ENCODE results near the gene RPS14.
"Not testable (repeated sequence)": the region's sequence is repeated elsewhere in the genome, so short reads cannot be mapped to it uniquely, and the experiment has no call there.

The RPS14 gene

GRCh38 chr5:150422075-150422474, 27.5 kb downstream of the RPS14 start:
- no peak overlapping the region for H3K4me3 ChIP-seq (ENCODE audit: low read depth, low read length)
- TF ChIP-seq POLR2A (IDR thresholded peaks at IDR 0.05; ENCODE audit: extremely low read depth, insufficient read length) (no peak), CTCF (IDR thresholded peaks at IDR 0.05; ENCODE audit: low read depth, low read length) (no peak), MYC (IDR thresholded peaks at IDR 0.05; ENCODE audit: low read depth, low read length) (no peak), MAX (IDR thresholded peaks at IDR 0.05; ENCODE audit: low read depth, low read length) (no peak)
- no peak for DNase-seq (ENCODE audit: low read depth)

- H3K4me3 ChIP-seq (ENCODE audit: low read depth, low read length), result no peak overlapping the region
- no peak for DNase-seq (ENCODE audit: low read depth)
- TF ChIP-seq MAX (IDR thresholded peaks at IDR 0.05; ENCODE audit: low read depth, low read length) (no peak), CTCF (IDR thresholded peaks at IDR 0.05; ENCODE audit: low read depth, low read length) (no peak), MYC (IDR thresholded peaks at IDR 0.05; ENCODE audit: low read depth, low read length) (no peak), POLR2A (IDR thresholded peaks at IDR 0.05; ENCODE audit: extremely low read depth, insufficient read length) (no peak)
Observed at GRCh38 chr5:150419630-150420270, 29.8 kb downstream of the RPS14 start.

- not testable (repeated sequence) for H3K4me3 ChIP-seq (ENCODE audit: low read depth, low read length); DNase-seq (ENCODE audit: low read depth)
Observed at GRCh38 chr5:150413902-150414790, 35.4 kb downstream of the RPS14 start.

GRCh38 chr5:150413176-150413901, 36.2 kb downstream of the RPS14 start:
- TF ChIP-seq CTCF (IDR thresholded peaks at IDR 0.05; ENCODE audit: low read depth, low read length) (no peak), MAX (IDR thresholded peaks at IDR 0.05; ENCODE audit: low read depth, low read length) (no peak), MYC (IDR thresholded peaks at IDR 0.05; ENCODE audit: low read depth, low read length) (no peak), POLR2A (IDR thresholded peaks at IDR 0.05; ENCODE audit: extremely low read depth, insufficient read length) (no peak)
- no peak overlapping the region for H3K4me3 ChIP-seq (ENCODE audit: low read depth, low read length)
- DNase-seq (ENCODE audit: low read depth), result no peak

GRCh38 chr5:150412319-150413175, 37.0 kb downstream of the RPS14 start, which contains the start of gene CD74:
TSS of gene CD74 (minus strand) at chr5:150412910. CDS start at chr5:150412749, 161 bp downstream.
- TF ChIP-seq MYC (IDR thresholded peaks at IDR 0.05; ENCODE audit: low read depth, low read length), result no peak
- TF ChIP-seq MAX (IDR thresholded peaks at IDR 0.05; ENCODE audit: low read depth, low read length), result no peak
- DNase-seq (ENCODE audit: low read depth), result peak; percentile 51
- H3K4me3 ChIP-seq (ENCODE audit: low read depth, low read length), result no peak within 1 kb of the TSS

GRCh38 chr5:150411245-150411979, 38.1 kb downstream of the RPS14 start:
- TF ChIP-seq MAX (IDR thresholded peaks at IDR 0.05; ENCODE audit: low read depth, low read length) (no peak), CTCF (IDR thresholded peaks at IDR 0.05; ENCODE audit: low read depth, low read length) (no peak), MYC (IDR thresholded peaks at IDR 0.05; ENCODE audit: low read depth, low read length) (no peak)
- DNase-seq (ENCODE audit: low read depth), result peak; percentile 22

More at GRCh38 chr5:150411245-150411979, 38.1 kb downstream of the RPS14 start:
- H3K4me3 ChIP-seq (ENCODE audit: low read depth, low read length), result no peak overlapping the region

Data from NB4 (cell line).